Measurements from ENCODE around the gene FLOT1.
"Not testable (repeated sequence)": the region's sequence is repeated elsewhere in the genome, so short reads cannot be mapped to it uniquely, and the experiment has no call there.

Gene FLOT1

DNA sequence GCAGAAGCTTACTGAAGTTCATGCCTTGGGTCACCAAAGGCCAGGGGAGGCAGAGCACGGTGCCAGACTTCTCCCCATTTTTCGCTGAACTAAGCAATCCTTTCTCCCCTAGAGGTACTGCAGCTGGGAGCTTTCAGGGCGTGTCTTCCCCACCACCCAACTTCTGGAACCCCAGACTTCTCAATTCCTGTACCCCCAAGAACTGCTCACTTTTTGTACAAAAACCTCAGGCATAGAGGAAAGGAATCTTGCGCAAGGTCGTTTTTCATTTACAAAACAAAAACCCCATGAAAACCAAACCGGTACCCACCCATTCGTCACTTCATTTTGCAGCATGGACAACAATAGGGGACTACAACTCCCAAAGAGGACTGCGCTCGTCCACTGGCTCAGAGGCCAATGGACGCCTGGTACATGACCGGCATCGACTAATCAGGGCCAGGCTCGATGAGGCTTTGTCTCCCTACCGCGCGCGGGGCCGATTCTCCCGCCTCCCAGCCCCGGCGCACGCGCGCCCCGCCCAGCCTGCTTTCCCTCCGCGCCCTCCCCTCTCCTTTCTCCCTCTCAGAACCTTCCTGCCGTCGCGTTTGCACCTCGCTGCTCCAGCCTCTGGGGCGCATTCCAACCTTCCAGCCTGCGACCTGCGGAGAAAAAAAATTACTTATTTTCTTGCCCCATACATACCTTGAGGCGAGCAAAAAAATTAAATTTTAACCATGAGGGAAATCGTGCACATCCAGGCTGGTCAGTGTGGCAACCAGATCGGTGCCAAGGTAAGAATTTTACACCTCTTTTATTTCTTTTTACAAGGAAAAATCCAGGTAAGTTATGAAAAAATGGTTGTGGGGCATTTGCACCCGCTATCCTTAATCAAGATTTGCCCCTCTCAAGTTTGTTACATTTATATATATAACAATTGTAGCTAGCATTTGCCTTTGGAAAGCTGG is 22.4 kb downstream of the FLOT1 start, which contains the start of gene TUBB:
TUBB (plus strand) TSS at position 562 of the 947 bp plus-strand sequence; CDS start at position 717, 155 bp downstream.
- TF ChIP-seq, protein P1, sequence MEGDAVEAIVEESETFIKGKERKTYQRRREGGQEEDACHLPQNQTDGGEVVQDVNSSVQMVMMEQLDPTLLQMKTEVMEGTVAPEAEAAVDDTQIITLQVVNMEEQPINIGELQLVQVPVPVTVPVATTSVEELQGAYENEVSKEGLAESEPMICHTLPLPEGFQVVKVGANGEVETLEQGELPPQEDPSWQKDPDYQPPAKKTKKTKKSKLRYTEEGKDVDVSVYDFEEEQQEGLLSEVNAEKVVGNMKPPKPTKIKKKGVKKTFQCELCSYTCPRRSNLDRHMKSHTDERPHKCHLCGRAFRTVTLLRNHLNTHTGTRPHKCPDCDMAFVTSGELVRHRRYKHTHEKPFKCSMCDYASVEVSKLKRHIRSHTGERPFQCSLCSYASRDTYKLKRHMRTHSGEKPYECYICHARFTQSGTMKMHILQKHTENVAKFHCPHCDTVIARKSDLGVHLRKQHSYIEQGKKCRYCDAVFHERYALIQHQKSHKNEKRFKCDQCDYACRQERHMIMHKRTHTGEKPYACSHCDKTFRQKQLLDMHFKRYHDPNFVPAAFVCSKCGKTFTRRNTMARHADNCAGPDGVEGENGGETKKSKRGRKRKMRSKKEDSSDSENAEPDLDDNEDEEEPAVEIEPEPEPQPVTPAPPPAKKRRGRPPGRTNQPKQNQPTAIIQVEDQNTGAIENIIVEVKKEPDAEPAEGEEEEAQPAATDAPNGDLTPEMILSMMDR (IDR thresholded peaks at IDR 0.05) = no peak
- DNase-seq (ENCODE audit: low spot score) = peak; percentile 98
- H3K27ac ChIP-seq = peak within 1 kb of the TSS; percentile 92 to 95
- H3K4me3 ChIP-seq = peak within 1 kb of the TSS; percentile 75

DNA sequence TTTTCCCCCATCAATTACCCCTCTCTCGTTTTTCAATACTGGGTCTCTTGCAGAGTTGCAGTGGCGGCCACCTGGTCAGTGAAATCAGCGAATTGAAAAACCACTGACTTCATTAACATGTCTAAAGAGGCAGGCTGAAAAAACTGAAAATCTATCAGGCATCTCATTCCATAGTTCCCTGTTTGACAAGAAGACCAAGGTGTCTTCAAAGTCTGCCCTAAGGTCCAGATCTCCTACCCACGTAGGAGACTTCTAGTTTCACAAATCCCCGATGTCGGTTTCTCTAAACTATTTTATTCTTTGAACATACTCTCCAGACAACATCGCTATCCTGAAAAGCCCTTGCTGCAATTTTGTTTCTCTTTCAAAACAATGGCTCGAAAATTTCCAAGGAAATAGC is 23.1 kb downstream of the FLOT1 start:
- Histone ChIP-seq H3K27ac (peak overlapping the region; percentile 55 to 95), H3K4me3 (peak overlapping the region; percentile 75)
- DNase-seq (ENCODE audit: low spot score) = no peak
- TF ChIP-seq, protein P1 (IDR thresholded peaks at IDR 0.05) = no peak

DNA sequence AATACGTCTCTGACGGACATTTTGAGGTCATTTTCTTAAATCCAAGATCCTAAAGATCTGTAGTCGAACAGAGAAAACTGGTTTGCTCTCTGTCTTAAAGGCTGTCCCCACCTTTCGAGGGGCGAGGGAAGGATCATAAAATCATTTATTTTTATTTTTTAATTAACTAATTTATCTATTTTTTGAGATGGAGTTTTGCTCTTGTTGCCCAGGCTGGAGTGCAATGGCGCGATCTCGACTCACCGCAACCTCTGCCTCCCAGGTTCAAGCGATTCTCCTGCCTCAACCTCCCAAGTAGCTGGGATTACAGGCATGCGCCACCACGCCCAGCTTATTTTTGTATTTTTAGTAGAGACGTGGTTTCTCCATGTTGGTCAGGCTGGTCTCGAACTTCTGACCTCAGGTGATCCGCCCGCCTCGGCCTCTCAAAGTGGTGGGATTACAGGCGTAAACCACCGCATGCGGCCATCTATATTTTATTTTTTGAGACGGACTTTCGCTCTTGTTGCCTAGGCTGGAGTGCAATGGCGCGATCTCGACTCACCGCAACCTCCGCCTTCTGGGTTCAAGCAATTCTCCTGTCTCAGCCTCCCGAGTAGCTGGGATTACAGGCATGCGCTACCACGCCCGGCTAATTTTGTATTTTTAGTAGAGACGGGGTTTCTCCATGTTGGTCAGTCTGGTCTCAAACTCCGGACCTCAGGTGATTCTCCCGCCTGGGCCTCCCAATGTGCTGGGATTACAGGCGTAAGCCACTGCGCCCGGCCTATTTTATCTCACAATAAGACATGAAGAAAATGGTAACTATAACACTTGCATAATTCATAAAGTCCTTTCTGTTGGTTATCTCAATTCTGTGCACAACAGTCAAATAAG is 24.4 kb downstream of the FLOT1 start:
- not testable (repeated sequence) for DNase-seq (ENCODE audit: low spot score)
- peak overlapping the region; percentile 76 to 95 for H3K27ac ChIP-seq
- H3K4me3 ChIP-seq = peak overlapping the region; percentile 85

DNA sequence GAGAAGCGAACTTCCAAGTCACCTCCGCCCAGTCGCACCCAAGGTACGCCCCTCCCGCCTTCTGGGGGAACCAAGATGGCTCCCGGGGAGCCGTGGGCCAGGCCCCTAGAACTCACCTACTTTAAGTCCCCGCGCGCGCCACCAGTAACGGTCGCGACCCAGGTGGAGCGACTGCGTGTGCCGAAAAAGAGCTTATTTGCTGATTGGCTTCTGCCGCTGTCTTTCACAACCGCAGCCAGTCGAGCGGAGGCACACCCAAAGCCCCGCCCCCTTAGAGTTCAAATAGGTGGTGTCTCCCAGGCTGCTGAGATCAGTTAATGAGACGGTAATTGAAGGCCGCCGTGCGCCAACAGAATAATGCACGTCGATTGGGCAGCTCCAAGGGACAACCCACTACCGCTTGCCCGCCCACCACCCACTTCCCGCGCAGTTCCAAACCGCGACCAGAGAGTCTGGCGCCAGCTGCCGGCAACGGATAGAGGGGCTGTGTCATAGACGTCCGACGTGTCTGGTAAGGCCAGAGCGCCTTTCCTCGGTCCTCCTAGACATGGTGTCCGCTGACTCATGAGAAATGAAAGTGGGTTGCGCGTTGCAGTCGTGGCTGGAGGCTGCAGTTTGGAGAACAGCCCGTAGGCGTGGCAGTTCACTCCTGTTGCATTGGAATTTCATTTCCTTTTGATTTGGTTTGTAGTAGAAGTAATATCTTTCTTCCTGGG is 25.2 kb downstream of the FLOT1 start, which contains the start of gene MDC1:
MDC1 (minus strand) TSS at position 153 of the 716 bp plus-strand sequence. CDS start 2,106 bp downstream, outside the sequence.
- Histone ChIP-seq H3K27ac (peak within 1 kb of the TSS; percentile 76 to 95), H3K4me3 (peak within 1 kb of the TSS; percentile 85)
- peak; percentile 100 for DNase-seq (ENCODE audit: low spot score)
- TF ChIP-seq, protein P1 (IDR thresholded peaks at IDR 0.05) = no peak

DNA sequence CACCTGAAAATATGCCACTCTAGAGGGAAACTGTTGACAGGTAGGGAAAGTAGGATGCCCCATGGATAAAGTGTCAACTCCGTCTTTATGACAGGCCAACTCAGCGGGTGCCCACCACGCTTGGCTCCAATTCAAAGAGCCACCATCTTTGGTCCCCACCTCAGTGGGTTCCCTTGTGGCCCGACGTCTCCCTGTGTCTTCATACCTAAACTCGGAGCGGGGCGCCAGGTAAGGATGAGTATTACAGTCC is 25.7 kb downstream of the FLOT1 start:
- TF ChIP-seq, protein P1 (IDR thresholded peaks at IDR 0.05) = no peak
- Histone ChIP-seq H3K27ac (peak overlapping the region; percentile 76 to 95), H3K4me3 (peak overlapping the region; percentile 85)
- DNase-seq (ENCODE audit: low spot score) = no peak

DNA sequence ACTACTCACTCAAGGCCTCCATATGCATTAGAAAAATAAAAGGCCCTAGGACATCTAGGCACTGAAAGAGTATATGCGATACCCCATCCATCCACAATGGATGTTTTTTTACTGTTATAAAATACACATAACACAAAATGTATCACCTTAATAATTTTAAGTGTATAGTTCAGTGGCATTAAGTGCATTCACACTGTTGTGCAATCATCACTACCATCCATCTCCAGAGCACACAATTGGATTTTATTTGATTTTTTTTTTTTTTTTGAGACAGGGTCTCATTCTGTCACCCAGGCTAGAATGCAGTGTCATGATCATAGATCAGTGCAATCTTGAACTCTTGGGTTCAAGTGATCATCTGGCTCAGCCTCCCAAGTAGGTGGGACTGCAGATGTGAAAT is 28.2 kb downstream of the FLOT1 start:
- no peak overlapping the region for H3K4me3 ChIP-seq
- no peak overlapping the region for H3K27ac ChIP-seq
- TF ChIP-seq, protein P1 (IDR thresholded peaks at IDR 0.05) = no peak
- DNase-seq (ENCODE audit: low spot score) = no peak
